ENCODE data around the gene PLEKHH2. TPM values are rescaled to one million over a fixed set of nuclear protein-coding genes. Genes with fewer than 3 reads are reported as not detected.
A peak's percentile ranks its signal among the peaks of the same experiment; 100 is the strongest.

PLEKHH2 gene
- total RNA-seq, 1 experiment from 2014 or later: 21.2 TPM

- Mint-ChIP-seq H3K27ac (ENCODE audit: unreplicated experiment) (no peak overlapping the region), H3K36me3 (ENCODE audit: insufficient read depth, unreplicated experiment) (no peaks in the 10 kb centered on the region), H3K4me1 (ENCODE audit: low read depth, unreplicated experiment) (peaks cover 29% of the 10 kb centered on the region), H3K27me3 (ENCODE audit: unreplicated experiment) (no peaks in the 10 kb centered on the region), H3K4me3 (ENCODE audit: low read depth, unreplicated experiment) (no peak overlapping the region), H3K9me3 (ENCODE audit: low read depth, unreplicated experiment) (no peaks in the 10 kb centered on the region)
- TF ChIP-seq CTCF (IDR thresholded peaks at IDR 0.05; ENCODE audit: unreplicated experiment): peak; percentile 38
- CTCF ChIA-PET: interaction anchor here (0.5 to 0.6 kb wide), 2 partner anchors 22 to 104 kb away, joined by 3 read pairs; no protein-coding TSS in a partner anchor
- no peak for DNase-seq
- intact Hi-C loops (cut with micrococcal nuclease; ENCODE audit: unreplicated experiment): loop anchor here (2.0 kb wide), 1 partner anchor 81 kb away; no protein-coding TSS in a partner anchor
- BruUV-seq (replicated peaks): no TSS peak
These were observed 161.2 kb downstream of the PLEKHH2 start for GRCh38 chr2:43798300-43798699.

- no peak for TF ChIP-seq CTCF (IDR thresholded peaks at IDR 0.05; ENCODE audit: unreplicated experiment)
- no peaks in the 10 kb centered on the region for H3K36me3 Mint-ChIP-seq (ENCODE audit: insufficient read depth, unreplicated experiment)
- intact Hi-C loops (cut with micrococcal nuclease; ENCODE audit: unreplicated experiment): no loop called here
- H3K4me1 Mint-ChIP-seq (ENCODE audit: low read depth, unreplicated experiment): peaks cover 30% of the 10 kb centered on the region
- no peak for DNase-seq
- H3K4me3 Mint-ChIP-seq (ENCODE audit: low read depth, unreplicated experiment): no peak overlapping the region
- H3K27ac Mint-ChIP-seq (ENCODE audit: unreplicated experiment): no peak overlapping the region
- BruUV-seq (replicated peaks): no TSS peak
- no peaks in the 10 kb centered on the region for H3K9me3 Mint-ChIP-seq (ENCODE audit: low read depth, unreplicated experiment)
- CTCF ChIA-PET: no interaction called here
- no peaks in the 10 kb centered on the region for H3K27me3 Mint-ChIP-seq (ENCODE audit: unreplicated experiment)
These were observed 163.8 kb downstream of the PLEKHH2 start for GRCh38 chr2:43800894-43801293.

- H3K36me3 Mint-ChIP-seq (ENCODE audit: insufficient read depth, unreplicated experiment): no peaks in the 10 kb centered on the region
- no peak overlapping the region for H3K27ac Mint-ChIP-seq (ENCODE audit: unreplicated experiment)
- H3K27me3 Mint-ChIP-seq (ENCODE audit: unreplicated experiment): no peaks in the 10 kb centered on the region
- BruUV-seq (replicated peaks): no TSS peak
- CTCF ChIA-PET: interaction anchor here (0.6 to 1.7 kb wide), 3 partner anchors 73 to 91 kb away, joined by 4 to 6 read pairs (median 4); no protein-coding TSS in a partner anchor
- no peak overlapping the region for H3K4me3 Mint-ChIP-seq (ENCODE audit: low read depth, unreplicated experiment)
- no peaks in the 10 kb centered on the region for H3K9me3 Mint-ChIP-seq (ENCODE audit: low read depth, unreplicated experiment)
- H3K4me1 Mint-ChIP-seq (ENCODE audit: low read depth, unreplicated experiment): peaks cover 38% of the 10 kb centered on the region
- TF ChIP-seq CTCF (IDR thresholded peaks at IDR 0.05; ENCODE audit: unreplicated experiment): no peak
- intact Hi-C loops (cut with micrococcal nuclease; ENCODE audit: unreplicated experiment): no loop called here
- no peak for DNase-seq
These were observed 165.1 kb downstream of the PLEKHH2 start for GRCh38 chr2:43802135-43802534.

GRCh38 chr2:43803113-43803512 is 166.1 kb downstream of the PLEKHH2 start:
- no peak for TF ChIP-seq CTCF (IDR thresholded peaks at IDR 0.05; ENCODE audit: unreplicated experiment)
- Mint-ChIP-seq H3K36me3 (ENCODE audit: insufficient read depth, unreplicated experiment) (no peaks in the 10 kb centered on the region), H3K9me3 (ENCODE audit: low read depth, unreplicated experiment) (no peaks in the 10 kb centered on the region), H3K27ac (ENCODE audit: unreplicated experiment) (no peak overlapping the region), H3K27me3 (ENCODE audit: unreplicated experiment) (no peaks in the 10 kb centered on the region), H3K4me3 (ENCODE audit: low read depth, unreplicated experiment) (no peak overlapping the region), H3K4me1 (ENCODE audit: low read depth, unreplicated experiment) (peaks cover 38% of the 10 kb centered on the region)
- DNase-seq: no peak
- intact Hi-C loops (cut with micrococcal nuclease; ENCODE audit: unreplicated experiment): no loop called here
- CTCF ChIA-PET: interaction anchor here (1.7 kb wide), 1 partner anchor 75 kb away, joined by 6 read pairs; no protein-coding TSS in a partner anchor
- BruUV-seq (replicated peaks): no TSS peak
